Measurements from ENCODE around the gene PACSIN1.

GRCh38 chr6:34583861-34584604 lies 118.2 kb downstream of the PACSIN1 start:
- TF ChIP-seq POLR2A (IDR thresholded peaks at IDR 0.05): no peak
- TF ChIP-seq, protein P1, sequence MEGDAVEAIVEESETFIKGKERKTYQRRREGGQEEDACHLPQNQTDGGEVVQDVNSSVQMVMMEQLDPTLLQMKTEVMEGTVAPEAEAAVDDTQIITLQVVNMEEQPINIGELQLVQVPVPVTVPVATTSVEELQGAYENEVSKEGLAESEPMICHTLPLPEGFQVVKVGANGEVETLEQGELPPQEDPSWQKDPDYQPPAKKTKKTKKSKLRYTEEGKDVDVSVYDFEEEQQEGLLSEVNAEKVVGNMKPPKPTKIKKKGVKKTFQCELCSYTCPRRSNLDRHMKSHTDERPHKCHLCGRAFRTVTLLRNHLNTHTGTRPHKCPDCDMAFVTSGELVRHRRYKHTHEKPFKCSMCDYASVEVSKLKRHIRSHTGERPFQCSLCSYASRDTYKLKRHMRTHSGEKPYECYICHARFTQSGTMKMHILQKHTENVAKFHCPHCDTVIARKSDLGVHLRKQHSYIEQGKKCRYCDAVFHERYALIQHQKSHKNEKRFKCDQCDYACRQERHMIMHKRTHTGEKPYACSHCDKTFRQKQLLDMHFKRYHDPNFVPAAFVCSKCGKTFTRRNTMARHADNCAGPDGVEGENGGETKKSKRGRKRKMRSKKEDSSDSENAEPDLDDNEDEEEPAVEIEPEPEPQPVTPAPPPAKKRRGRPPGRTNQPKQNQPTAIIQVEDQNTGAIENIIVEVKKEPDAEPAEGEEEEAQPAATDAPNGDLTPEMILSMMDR (IDR thresholded peaks at IDR 0.05): no peak
